SK-N-SH (cell line): ENCODE measurements around the gene POU6F2. TPM values are rescaled to one million over a fixed set of nuclear protein-coding genes. Genes with fewer than 3 reads are reported as not detected.

ENCODE experiments used
- CTCF ChIA-PET: fragments of 300-600, 350-600 bp; formaldehyde crosslinking; extraction: SDS; loops from one replicate; lab custom pipeline; 2021; lab: Yijun Ruan, JAX
- POLR2A ChIA-PET: fragments of 350-600 bp; sonication (Branson Sonifier 250); formaldehyde crosslinking; extraction: SDS; loops from one replicate; lab custom pipeline; 2020; ENCODE audit warnings: antibody characterized with exemption, inconsistent platforms; lab: Yijun Ruan, JAX
- DNase-seq: peaks from one replicate; pipeline ENCODE4 v3.0.0; 2012
- H2AFZ ChIP-seq: fragments of 200-600 bp; sonication (generic); 2 replicates; pipeline ENCODE4 v1.8.1; 2016; ENCODE audit warnings: antibody characterized with exemption, mild to moderate bottlenecking, low read depth
- H3F3A ChIP-seq: fragments of 200-600 bp; sonication (generic); replicated peaks from 2 replicates; pipeline ENCODE3; 2016; ENCODE audit warnings: antibody characterized with exemption, mild to moderate bottlenecking; ENCODE audit not compliant: insufficient read depth
- H3K27ac ChIP-seq, 2 experiments: fragments of 200-500 bp in 1 of 2; fragments of 200-600 bp in 1 of 2; sonication (Bioruptor generic) in 1 of 2; sonication (generic), shearing (Covaris generic) in 1 of 2; 2 replicates each; pipeline versions ENCODE4 v1.5.1 to v1.6.1; 2014 to 2016; ENCODE audit warnings: low read depth in 2 of 2, inconsistent platforms in 1 of 2, low read length in 1 of 2, mild to moderate bottlenecking in 1 of 2, mixed read lengths in 1 of 2
- H3K27me3 ChIP-seq: fragments of 200-600 bp; sonication (generic), shearing (Covaris generic); 2 replicates; pipeline ENCODE4 v1.6.1; 2016; ENCODE audit warnings: mixed run types; ENCODE audit not compliant: insufficient read depth
- H3K36me3 ChIP-seq, 2 experiments: fragments of 200-500 bp in 1 of 2; fragments of 200-600 bp in 1 of 2; sonication (Bioruptor generic) in 1 of 2; sonication (generic) in 1 of 2; replicated peaks in 1 of 2; 2 replicates each; pipeline versions ENCODE3 to v1.5.1; 2014 to 2016; ENCODE audit warnings: low read length in 1 of 2, mild to moderate bottlenecking in 1 of 2; ENCODE audit not compliant: insufficient read depth in 2 of 2, control insufficient read depth in 1 of 2
- H3K4me1 ChIP-seq, 2 experiments: fragments of 200-500 bp in 1 of 2; fragments of 200-600 bp in 1 of 2; sonication (Bioruptor generic) in 1 of 2; sonication (generic), shearing (Covaris generic) in 1 of 2; 2 replicates each; pipeline versions ENCODE4 v1.5.1 to v1.6.1; 2014 to 2016; ENCODE audit warnings: low read depth in 1 of 2, low read length in 1 of 2, mixed run types in 1 of 2; ENCODE audit not compliant: insufficient read depth in 2 of 2, control insufficient read depth in 1 of 2
- H3K4me2 ChIP-seq: fragments of 200-600 bp; sonication (generic), shearing (Covaris generic); 2 replicates; pipeline ENCODE4 v1.6.1; 2017; ENCODE audit warnings: mixed run types
- H3K4me3 ChIP-seq, 2 experiments: fragments of 200-500 bp in 1 of 2; fragments of 200-600 bp in 1 of 2; sonication (Bioruptor generic) in 1 of 2; sonication (generic), shearing (Covaris generic) in 1 of 2; 2 replicates each; pipeline versions ENCODE4 v1.5.1 to v1.8.1; 2014 to 2016; ENCODE audit warnings: low read depth in 2 of 2, inconsistent platforms in 1 of 2, low read length in 1 of 2, mild to moderate bottlenecking in 1 of 2, mixed read lengths in 1 of 2, moderate library complexity in 1 of 2
- H3K79me2 ChIP-seq: fragments of 200-600 bp; sonication (generic); 2 replicates; pipeline ENCODE4 v1.8.1; 2017; ENCODE audit warnings: mild to moderate bottlenecking; ENCODE audit not compliant: insufficient read depth
- H3K9ac ChIP-seq: fragments of 200-600 bp; sonication (generic); 2 replicates; pipeline ENCODE4 v1.6.1; 2017; ENCODE audit warnings: mixed run types
- H3K9me2 ChIP-seq: fragments of 200-600 bp; sonication (generic); 2 replicates; pipeline ENCODE4 v1.6.1; 2017; ENCODE audit warnings: mixed run types
- H3K9me3 ChIP-seq: fragments of 200-600 bp; sonication (generic); 2 replicates; pipeline ENCODE4 v1.6.1; 2017; ENCODE audit warnings: mixed run types, mild to moderate bottlenecking, moderate library complexity
- H4K20me1 ChIP-seq: fragments of 200-600 bp; sonication (generic); 2 replicates; pipeline ENCODE4 v1.6.1; 2017; ENCODE audit warnings: mild to moderate bottlenecking, mixed run types; ENCODE audit not compliant: insufficient read depth
- CHD2 ChIP-seq: fragments of 150-350 bp; IDR thresholded peaks from 2 replicates; pipeline ENCODE4 v1.6.1; 2018; ENCODE audit warnings: low read length; ENCODE audit not compliant: partially characterized antibody
- ELF1 ChIP-seq: IDR thresholded peaks from 2 replicates; pipeline ENCODE4 v1.4.0; 2012
- FOSL2 ChIP-seq: IDR thresholded peaks from 2 replicates; pipeline ENCODE4 v1.4.0; 2012; ENCODE audit warnings: low read depth, mild to moderate bottlenecking, moderate library complexity, borderline replicate concordance
- FOXM1 ChIP-seq: IDR thresholded peaks from 2 replicates; pipeline ENCODE4 v1.4.0; 2012; ENCODE audit warnings: low read depth, mild to moderate bottlenecking
- MAX ChIP-seq: IDR thresholded peaks from 2 replicates; pipeline ENCODE4 v1.4.0; 2012; ENCODE audit warnings: low read depth
- MEF2A ChIP-seq: IDR thresholded peaks from 2 replicates; pipeline ENCODE4 v1.4.0; 2012; ENCODE audit warnings: low read depth, borderline replicate concordance
- MXI1 ChIP-seq: IDR thresholded peaks from 2 replicates; pipeline ENCODE4 v1.6.1; 2012; ENCODE audit warnings: mild to moderate bottlenecking, low read depth, low read length, improper control_type of control experiment
- NFIC ChIP-seq: IDR thresholded peaks from 2 replicates; pipeline ENCODE4 v1.4.0; 2012; ENCODE audit warnings: borderline replicate concordance
- NRF1 ChIP-seq: IDR thresholded peaks from 2 replicates; pipeline ENCODE4 v1.6.1; 2012; ENCODE audit warnings: low read depth, mild to moderate bottlenecking, low read length
- POLR2AphosphoS5 ChIP-seq: IDR thresholded peaks from 2 replicates; pipeline ENCODE4 v1.6.1; 2012; ENCODE audit warnings: low read depth, low read length
- RCOR1 ChIP-seq: fragments of 150-350 bp; IDR thresholded peaks from 2 replicates; pipeline ENCODE4 v1.6.1; 2017; ENCODE audit warnings: antibody characterized with exemption, low read length
- RFX5 ChIP-seq: IDR thresholded peaks from 2 replicates; pipeline ENCODE4 v1.6.1; 2012; ENCODE audit warnings: mild to moderate bottlenecking, improper control_type of control experiment, low read length
- RXRA ChIP-seq: IDR thresholded peaks from 2 replicates; pipeline ENCODE4 v1.4.0; 2012; ENCODE audit warnings: low read depth, mild to moderate bottlenecking, borderline replicate concordance
- SIN3A ChIP-seq: IDR thresholded peaks from 2 replicates; pipeline ENCODE4 v1.6.1; 2012; ENCODE audit warnings: low read depth, mild to moderate bottlenecking, low read length, moderate library complexity, borderline replicate concordance
- SMC3 ChIP-seq: IDR thresholded peaks from 2 replicates; pipeline ENCODE4 v1.6.1; 2012; ENCODE audit warnings: low read depth, low read length, improper control_type of control experiment
- TAF1 ChIP-seq: IDR thresholded peaks from 2 replicates; pipeline ENCODE4 v1.6.1; 2012; ENCODE audit warnings: low read depth, mild to moderate bottlenecking, low read length, moderate library complexity, borderline replicate concordance
- TCF12 ChIP-seq: IDR thresholded peaks from 2 replicates; pipeline ENCODE4 v1.4.0; 2012
- TEAD4 ChIP-seq: IDR thresholded peaks from 2 replicates; pipeline ENCODE4 v1.4.0; 2012; ENCODE audit warnings: mild to moderate bottlenecking, borderline replicate concordance; ENCODE audit not compliant: insufficient read depth
- USF1 ChIP-seq: IDR thresholded peaks from 2 replicates; pipeline ENCODE4 v1.4.0; 2012; ENCODE audit warnings: low read depth, borderline replicate concordance
- YY1 ChIP-seq: IDR thresholded peaks from 2 replicates; pipeline ENCODE4 v1.4.0; 2012; ENCODE audit warnings: low read depth, mild to moderate bottlenecking
- whole genome bisulfite sequencing: methylation state at CpG from one replicate; pipeline ENCODE4 v1.1.6; 2017; ENCODE audit warnings: low lambda C conversion rate; 5-methylcytosine and 5-hydroxymethylcytosine counted together
- polyA plus RNA-seq, 3 experiments: library from polyadenylated mRNA; depleted of rRNA; stranded (reverse); fragments of >200 nt; gene quantifications; 2 replicates each; pipeline ENCODE4 v1.2.3, GENCODE V29; 2012

The POU6F2 gene
- polyA plus RNA-seq, 1 of the 3 experiments (the other 2 are of a cell fraction), result under 0.01 TPM

GRCh38 chr7:39043531-39043930, 65.8 kb downstream of the POU6F2 start:
- DNase-seq, result no peak
- ChIA-PET POLR2A (no interaction called here), CTCF (no interaction called here)
- Histone ChIP-seq H3K9me3 (no peaks in the 10 kb centered on the region), H4K20me1 (no peaks in the 10 kb centered on the region), H3K9me2 (no peaks in the 10 kb centered on the region), H3F3A (no peaks in the 10 kb centered on the region), H3K79me2 (no peaks in the 10 kb centered on the region), H3K36me3 (no peaks in the 10 kb centered on the region), H3K27ac (no peak overlapping the region), H3K4me2 (no peak overlapping the region), H3K4me1 (no peaks in the 10 kb centered on the region; a peak in 1 of 4 replicates), H2AFZ (no peak overlapping the region), H3K27me3 (no peaks in the 10 kb centered on the region), H3K4me3 (no peak overlapping the region), H3K9ac (no peak overlapping the region)
- 16% methylated on average over 2 of the region's 2 CpGs for WGBS
- TF ChIP-seq NRF1 (no peak), YY1 (no peak), NFIC (no peak), MEF2A (no peak), RCOR1 (no peak), MAX (no peak), TCF12 (no peak), RXRA (no peak), TAF1 (no peak), USF1 (no peak), SIN3A (no peak), FOXM1 (no peak), MXI1 (no peak), SMC3 (no peak), CHD2 (no peak), POLR2AphosphoS5 (no peak), ELF1 (no peak), FOSL2 (no peak), RFX5 (no peak), TEAD4 (no peak)

GRCh38 chr7:39044489-39044888, 66.8 kb downstream of the POU6F2 start:
- Histone ChIP-seq H3K36me3 (no peaks in the 10 kb centered on the region), H3K4me3 (no peak overlapping the region), H3K9me2 (no peaks in the 10 kb centered on the region), H3K79me2 (no peaks in the 10 kb centered on the region), H3K27ac (no peak overlapping the region), H3K9ac (no peak overlapping the region)
- 3% methylated on average over 4 of the region's 4 CpGs for WGBS
- no peak for TF ChIP-seq RCOR1
- TF ChIP-seq, all 33 proteins: peak for 0
- Histone ChIP-seq H3F3A (no peaks in the 10 kb centered on the region), H3K4me1 (no peaks in the 10 kb centered on the region; a peak in 1 of 4 replicates), H3K4me2 (no peak overlapping the region), H3K27me3 (no peaks in the 10 kb centered on the region), H2AFZ (no peak overlapping the region), H4K20me1 (no peaks in the 10 kb centered on the region), H3K9me3 (no peaks in the 10 kb centered on the region)
- POLR2A ChIA-PET, result no interaction called here
- DNase-seq, result no peak
- CTCF ChIA-PET, result interaction anchor here (0.7 kb wide), 1 partner anchor 112 kb away, joined by 3 read pairs; no protein-coding TSS in a partner anchor
